DND-41 (cell line): ENCODE measurements around the gene CPZ.

Experiments
- ATAC-seq: fragments of 200-7000 bp; cut with Tn5 transposase; 3 replicates; pipeline ENCODE4 v1.9.1; 2021; ENCODE audit warnings: low read depth; ENCODE audit not compliant: insufficient read depth
- DNase-seq: peaks from one replicate; pipeline ENCODE4 v3.0.0-alpha.2; 2020
- H2AFZ ChIP-seq: 2 replicates; pipeline ENCODE4 v1.6.0; 2012; ENCODE audit warnings: low read depth, low read length
- H3K27ac ChIP-seq: 2 replicates; pipeline ENCODE4 v1.5.1; 2012; ENCODE audit warnings: low read length, inconsistent platforms
- H3K27me3 ChIP-seq: fragments of 200-600 bp; sonication (generic); 2 replicates; pipeline ENCODE4 v1.6.0; 2012; ENCODE audit warnings: low read length, mild to moderate bottlenecking, inconsistent platforms; ENCODE audit not compliant: insufficient read depth, poor library complexity
- H3K36me3 ChIP-seq: 2 replicates; pipeline ENCODE4 v1.5.1; 2012; ENCODE audit warnings: low read length, inconsistent platforms; ENCODE audit not compliant: insufficient read depth
- H3K4me1 ChIP-seq: 2 replicates; pipeline ENCODE4 v1.5.1; 2012; ENCODE audit warnings: mild to moderate bottlenecking, low read length; ENCODE audit not compliant: insufficient read depth
- H3K4me2 ChIP-seq: 2 replicates; pipeline ENCODE4 v1.6.0; 2012; ENCODE audit warnings: mild to moderate bottlenecking, moderate library complexity, low read length, inconsistent platforms; ENCODE audit not compliant: insufficient read depth
- H3K4me3 ChIP-seq, 2 experiments: fragments of 200-600 bp in 1 of 2; shearing (Covaris generic) in 1 of 2; 2 replicates each; pipeline ENCODE4 v1.5.1; 2012 to 2016; ENCODE audit warnings: inconsistent platforms in 2 of 2, low read length in 2 of 2, mild to moderate bottlenecking in 2 of 2, low read depth in 1 of 2, moderate library complexity in 1 of 2
- H3K79me2 ChIP-seq: 2 replicates; pipeline ENCODE4 v1.6.0; 2012; ENCODE audit warnings: low read length, inconsistent platforms; ENCODE audit not compliant: insufficient read depth
- H3K9ac ChIP-seq: 2 replicates; pipeline ENCODE4 v1.6.0; 2012; ENCODE audit warnings: low read depth, mild to moderate bottlenecking, inconsistent platforms, low read length, moderate library complexity
- H3K9me3 ChIP-seq: 2 replicates; pipeline ENCODE4 v1.5.1; 2012; ENCODE audit warnings: low read length, moderate library complexity, mild to moderate bottlenecking, inconsistent platforms; ENCODE audit not compliant: insufficient read depth, severe bottlenecking
- H4K20me1 ChIP-seq: 2 replicates; pipeline ENCODE4 v1.6.0; 2012; ENCODE audit warnings: low read length; ENCODE audit not compliant: insufficient read depth
- CTCF ChIP-seq: IDR thresholded peaks from 2 replicates; pipeline ENCODE4 v1.5.1; 2012; ENCODE audit warnings: borderline replicate concordance, low read length, moderate library complexity, mild to moderate bottlenecking; ENCODE audit not compliant: poor library complexity, severe bottlenecking; ENCODE audit errors: extremely low read depth
- EZH2 ChIP-seq: IDR thresholded peaks from 3 replicates; pipeline ENCODE4 v1.6.1; 2012; ENCODE audit warnings: borderline replicate concordance, low read depth, mild to moderate bottlenecking, moderate library complexity, low read length, inconsistent platforms; ENCODE audit not compliant: severe bottlenecking

Gene CPZ

GRCh38 chr4:8641256-8641655 is 48.7 kb downstream of the CPZ start:
- no peak overlapping the region for H2AFZ ChIP-seq
- no peak overlapping the region for H3K4me2 ChIP-seq
- H3K9me3 ChIP-seq, result no peaks in the 10 kb centered on the region
- H3K27me3 ChIP-seq, result no peaks in the 10 kb centered on the region
- H4K20me1 ChIP-seq, result no peaks in the 10 kb centered on the region; the same call in 1 of the 2 replicates
- ATAC-seq, result no peak
- no peak overlapping the region for H3K27ac ChIP-seq
- no peak overlapping the region for H3K9ac ChIP-seq
- H3K4me3 ChIP-seq, result no peak overlapping the region
- H3K79me2 ChIP-seq, result no peaks in the 10 kb centered on the region
- no peaks in the 10 kb centered on the region for H3K4me1 ChIP-seq
- no peak for TF ChIP-seq EZH2
- no peak for TF ChIP-seq CTCF
- H3K36me3 ChIP-seq, result no peaks in the 10 kb centered on the region
- no peak for DNase-seq

- no peak overlapping the region for H3K27ac ChIP-seq
- H3K36me3 ChIP-seq, result no peaks in the 10 kb centered on the region
- no peak overlapping the region for H3K4me3 ChIP-seq
- DNase-seq, result no peak
- ATAC-seq, result no peak
- no peak overlapping the region for H2AFZ ChIP-seq
- no peaks in the 10 kb centered on the region for H3K27me3 ChIP-seq
- TF ChIP-seq EZH2 (no peak), CTCF (no peak)
- H4K20me1 ChIP-seq, result no peaks in the 10 kb centered on the region; the same call in 1 of the 2 replicates
- H3K9me3 ChIP-seq, result no peaks in the 10 kb centered on the region
- no peak overlapping the region for H3K4me2 ChIP-seq
- H3K79me2 ChIP-seq, result no peaks in the 10 kb centered on the region
- H3K4me1 ChIP-seq, result no peaks in the 10 kb centered on the region
- H3K9ac ChIP-seq, result no peak overlapping the region
These were observed 49.5 kb downstream of the CPZ start for GRCh38 chr4:8641931-8642650.

GRCh38 chr4:8642651-8643321 is 50.2 kb downstream of the CPZ start:
- no peaks in the 10 kb centered on the region for H3K27me3 ChIP-seq
- no peak for TF ChIP-seq EZH2
- no peak for TF ChIP-seq CTCF
- H3K4me1 ChIP-seq, result no peaks in the 10 kb centered on the region
- H3K36me3 ChIP-seq, result no peaks in the 10 kb centered on the region
- ATAC-seq, result no peak
- H3K27ac ChIP-seq, result no peak overlapping the region
- H3K9me3 ChIP-seq, result no peaks in the 10 kb centered on the region
- no peaks in the 10 kb centered on the region; the same call in 1 of the 2 replicates for H4K20me1 ChIP-seq
- no peak overlapping the region for H3K9ac ChIP-seq
- DNase-seq, result no peak
- H2AFZ ChIP-seq, result no peak overlapping the region
- H3K79me2 ChIP-seq, result no peaks in the 10 kb centered on the region
- H3K4me2 ChIP-seq, result no peak overlapping the region
- no peak overlapping the region for H3K4me3 ChIP-seq
